Measurements from ENCODE around the gene XAGE3.
"Not testable (repeated sequence)": the region's sequence is repeated elsewhere in the genome, so short reads cannot be mapped to it uniquely, and the experiment has no call there.

DNA sequence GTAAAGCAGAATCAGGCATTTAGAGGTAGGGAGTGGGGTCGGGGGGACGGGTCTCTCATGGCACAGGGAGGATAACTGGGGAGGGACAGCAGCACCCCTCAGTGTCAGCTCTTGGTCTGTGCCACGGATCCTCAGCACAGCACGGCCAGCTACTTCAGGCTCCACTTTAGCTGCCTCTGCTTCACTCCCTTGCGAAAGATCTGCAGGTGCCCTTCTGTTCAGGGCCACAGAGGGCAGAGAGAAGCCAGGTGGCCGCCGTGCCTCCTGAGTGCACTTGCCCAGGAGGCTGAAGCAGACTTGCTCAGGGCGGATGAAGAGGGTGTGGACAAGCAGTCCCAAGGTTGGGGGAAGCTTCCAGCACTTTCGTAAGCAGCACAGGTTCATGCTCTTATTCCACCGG lies 19.6 kb upstream of the XAGE3 start:
- TF ChIP-seq EZH2phosphoT487 (IDR thresholded peaks at IDR 0.05; ENCODE audit: borderline replicate concordance): not testable (repeated sequence)
- TF ChIP-seq, protein P1, sequence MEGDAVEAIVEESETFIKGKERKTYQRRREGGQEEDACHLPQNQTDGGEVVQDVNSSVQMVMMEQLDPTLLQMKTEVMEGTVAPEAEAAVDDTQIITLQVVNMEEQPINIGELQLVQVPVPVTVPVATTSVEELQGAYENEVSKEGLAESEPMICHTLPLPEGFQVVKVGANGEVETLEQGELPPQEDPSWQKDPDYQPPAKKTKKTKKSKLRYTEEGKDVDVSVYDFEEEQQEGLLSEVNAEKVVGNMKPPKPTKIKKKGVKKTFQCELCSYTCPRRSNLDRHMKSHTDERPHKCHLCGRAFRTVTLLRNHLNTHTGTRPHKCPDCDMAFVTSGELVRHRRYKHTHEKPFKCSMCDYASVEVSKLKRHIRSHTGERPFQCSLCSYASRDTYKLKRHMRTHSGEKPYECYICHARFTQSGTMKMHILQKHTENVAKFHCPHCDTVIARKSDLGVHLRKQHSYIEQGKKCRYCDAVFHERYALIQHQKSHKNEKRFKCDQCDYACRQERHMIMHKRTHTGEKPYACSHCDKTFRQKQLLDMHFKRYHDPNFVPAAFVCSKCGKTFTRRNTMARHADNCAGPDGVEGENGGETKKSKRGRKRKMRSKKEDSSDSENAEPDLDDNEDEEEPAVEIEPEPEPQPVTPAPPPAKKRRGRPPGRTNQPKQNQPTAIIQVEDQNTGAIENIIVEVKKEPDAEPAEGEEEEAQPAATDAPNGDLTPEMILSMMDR (conservative IDR thresholded peaks at IDR 0.05; ENCODE audit: low read length): not testable (repeated sequence)
